GM12873 (cell line): ENCODE results near the gene M1AP.

Experiments
- CTCF ChIP-seq: IDR thresholded peaks from 2 replicates; pipeline ENCODE4 v1.5.1; 2012; ENCODE audit warnings: low read depth, mild to moderate bottlenecking, moderate library complexity, low read length, control low read depth; ENCODE audit not compliant: insufficient read depth; ENCODE audit errors: missing control alignments

Gene M1AP

GRCh38 chr2:74617122-74617521 is 31.0 kb downstream of the M1AP start:
- no peak for TF ChIP-seq CTCF

- TF ChIP-seq CTCF: no peak
Measured at GRCh38 chr2:74606927-74607326, 41.2 kb downstream of the M1AP start.

- no peak for TF ChIP-seq CTCF
Measured at GRCh38 chr2:74603282-74604000, 44.7 kb downstream of the M1AP start.

GRCh38 chr2:74602586-74603281 is 45.4 kb downstream of the M1AP start:
- no peak for TF ChIP-seq CTCF

- TF ChIP-seq CTCF: no peak
Measured at GRCh38 chr2:74599676-74600075, 48.5 kb downstream of the M1AP start.

- no peak for TF ChIP-seq CTCF
Measured at GRCh38 chr2:74597410-74597809, 50.7 kb downstream of the M1AP start.

- no peak for TF ChIP-seq CTCF
Measured at GRCh38 chr2:74596584-74596983, 51.5 kb downstream of the M1AP start.
